ACC112 (cell line): ENCODE results near the gene RRBP1.

Experiments
- H2AFZ ChIP-seq: fragments of 200-600 bp; sonication (generic); one replicate; pipeline ENCODE4 v1.6.0; 2017; ENCODE audit warnings: antibody characterized with exemption, low read length; ENCODE audit not compliant: unreplicated experiment
- H3K27ac ChIP-seq: fragments of 200-600 bp; sonication (generic); 2 replicates; pipeline ENCODE4 v1.5.1; 2014; ENCODE audit warnings: low read depth, mild to moderate bottlenecking, antibody characterized with exemption, low read length, moderate library complexity
- H3K27me3 ChIP-seq: fragments of 200-600 bp; sonication (generic); 2 replicates; pipeline ENCODE4 v1.6.1; 2014; ENCODE audit warnings: mild to moderate bottlenecking, antibody characterized with exemption, low read length, moderate library complexity, mixed read lengths; ENCODE audit not compliant: insufficient read depth
- H3K36me3 ChIP-seq: fragments of 200-600 bp; sonication (generic); 2 replicates; pipeline ENCODE4 v1.6.1; 2016; ENCODE audit warnings: mild to moderate bottlenecking, antibody characterized with exemption, low read length, moderate library complexity, mixed read lengths; ENCODE audit not compliant: insufficient read depth
- H3K4me1 ChIP-seq: fragments of 200-600 bp; sonication (generic); one replicate; pipeline ENCODE4 v1.6.1; 2016; ENCODE audit warnings: low read length, mixed read lengths; ENCODE audit not compliant: insufficient read depth, unreplicated experiment, control insufficient read depth
- H3K4me3 ChIP-seq: fragments of 200-600 bp; sonication (generic); 2 replicates; pipeline ENCODE4 v1.5.1; 2014; ENCODE audit warnings: mild to moderate bottlenecking, low read depth, low read length
- H3K79me2 ChIP-seq: fragments of 200-600 bp; sonication (generic); one replicate; pipeline ENCODE4 v1.6.0; 2016; ENCODE audit warnings: low read length; ENCODE audit not compliant: control insufficient read depth, unreplicated experiment, insufficient read depth

RRBP1 gene

DNA sequence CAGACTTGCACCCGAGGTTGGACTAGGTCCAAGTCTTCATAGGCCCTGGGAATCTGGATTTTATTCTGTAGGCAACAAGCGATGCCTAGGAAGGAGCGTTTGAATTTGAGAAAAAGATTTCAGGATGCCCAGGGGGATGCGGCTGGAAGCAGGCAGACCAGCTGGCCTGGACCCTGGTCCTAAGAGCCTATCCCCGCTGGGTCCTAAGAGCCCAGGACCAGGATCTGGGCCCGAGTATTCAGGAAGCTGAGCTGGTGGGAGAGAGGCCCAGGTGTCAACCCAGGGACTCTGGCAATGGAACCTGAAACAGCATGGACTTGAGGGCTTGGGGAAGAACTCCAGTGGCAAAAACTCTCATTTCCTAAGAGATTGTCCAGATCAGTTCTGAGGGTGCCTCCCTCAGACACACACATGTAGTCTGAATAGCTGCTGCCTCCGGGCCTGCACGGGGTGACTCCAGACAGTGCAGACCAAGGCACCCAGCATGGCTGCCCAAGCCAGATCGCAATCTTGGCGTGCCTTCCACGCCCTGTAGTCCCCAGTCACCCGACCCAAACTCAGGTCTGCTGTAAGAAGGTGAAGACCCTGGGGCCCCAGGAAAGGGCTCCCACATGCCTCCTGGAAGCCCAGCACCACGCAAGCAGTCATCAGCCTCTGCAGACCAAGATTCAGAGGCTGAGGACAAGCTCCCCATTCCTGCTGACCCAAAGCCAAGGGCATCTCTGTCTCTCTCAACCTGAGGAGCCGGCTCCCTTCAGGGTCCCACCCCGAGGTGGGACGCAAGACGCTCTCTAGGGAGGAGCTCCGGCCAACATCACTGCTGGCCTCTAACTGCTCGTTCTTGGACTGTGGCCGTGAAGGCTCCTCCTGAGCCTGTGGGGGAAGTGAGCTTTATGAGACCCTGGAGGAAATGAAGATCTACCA, 34.4 kb downstream of the RRBP1 start:
- Histone ChIP-seq H3K36me3 (peaks cover 5% of the 10 kb centered on the region; the same call in 1 of the 2 replicates), H3K27ac (no peak overlapping the region), H3K27me3 (no peaks in the 10 kb centered on the region), H3K4me3 (no peak overlapping the region), H3K4me1 (peaks cover 24% of the 10 kb centered on the region), H2AFZ (no peak overlapping the region), H3K79me2 (peaks cover 97% of the 10 kb centered on the region)

DNA sequence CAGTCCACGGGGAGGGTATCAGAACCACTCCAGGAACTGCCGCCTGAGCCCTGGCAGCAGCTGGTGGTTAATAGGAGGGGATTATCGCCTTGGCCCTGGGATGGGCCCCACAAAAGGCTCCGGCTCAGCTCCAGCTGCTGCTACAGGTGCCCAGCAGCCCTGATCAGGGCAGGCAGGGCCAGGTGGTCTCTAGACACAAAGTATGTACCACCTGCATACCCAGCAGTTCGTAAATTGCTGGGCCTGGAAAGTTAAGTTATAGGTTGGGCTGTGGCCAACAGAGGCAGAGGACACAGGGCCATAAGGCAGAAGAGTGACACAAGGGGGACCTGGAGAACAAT, 35.1 kb downstream of the RRBP1 start:
- Histone ChIP-seq H3K79me2 (peaks cover 96% of the 10 kb centered on the region), H3K36me3 (peaks cover 5% of the 10 kb centered on the region; the same call in 1 of the 2 replicates), H3K4me3 (no peak overlapping the region), H2AFZ (no peak overlapping the region), H3K27ac (no peak overlapping the region), H3K27me3 (no peaks in the 10 kb centered on the region), H3K4me1 (peaks cover 23% of the 10 kb centered on the region)

DNA sequence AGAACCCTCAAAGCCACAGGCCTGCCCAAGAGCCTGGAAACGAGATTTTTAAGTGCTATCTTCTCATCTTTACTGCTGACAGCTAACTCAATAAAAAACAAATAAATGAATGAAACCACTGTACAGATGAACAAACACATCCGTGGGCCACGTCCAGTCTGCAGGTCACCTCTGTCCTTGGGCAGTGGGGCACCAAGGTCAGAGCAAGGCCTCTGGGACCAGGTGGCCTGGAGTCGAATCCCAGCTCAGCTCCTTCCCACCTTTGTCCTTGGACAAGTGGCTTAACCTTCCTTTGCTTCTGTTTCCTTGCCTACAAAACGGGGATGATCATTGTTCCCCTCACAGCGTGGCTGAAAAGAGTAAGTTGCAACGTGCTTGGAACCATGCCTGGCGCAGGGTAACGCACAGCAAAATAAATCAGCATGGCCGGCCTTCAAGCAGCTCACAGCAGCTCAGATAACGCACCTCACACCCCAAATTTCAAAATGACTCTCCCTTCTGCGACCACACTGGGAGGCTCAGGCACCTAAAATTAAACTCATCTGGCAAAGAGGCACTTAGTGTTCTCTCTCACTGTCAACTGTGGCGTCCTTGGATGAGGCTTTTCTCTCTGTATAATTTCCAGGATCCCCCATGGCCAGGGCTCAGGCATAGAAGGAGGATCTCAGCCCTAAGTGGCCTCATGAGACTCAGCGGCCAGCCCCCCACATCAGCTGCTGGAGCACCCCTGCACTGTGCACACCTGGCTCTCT, 35.7 kb downstream of the RRBP1 start:
- H3K4me1 ChIP-seq = peaks cover 17% of the 10 kb centered on the region
- H3K36me3 ChIP-seq = peaks cover 8% of the 10 kb centered on the region; the same call in 1 of the 2 replicates
- H3K27ac ChIP-seq = no peak overlapping the region
- no peak overlapping the region for H2AFZ ChIP-seq
- H3K4me3 ChIP-seq = no peak overlapping the region
- no peaks in the 10 kb centered on the region for H3K27me3 ChIP-seq
- peaks cover 90% of the 10 kb centered on the region for H3K79me2 ChIP-seq

DNA sequence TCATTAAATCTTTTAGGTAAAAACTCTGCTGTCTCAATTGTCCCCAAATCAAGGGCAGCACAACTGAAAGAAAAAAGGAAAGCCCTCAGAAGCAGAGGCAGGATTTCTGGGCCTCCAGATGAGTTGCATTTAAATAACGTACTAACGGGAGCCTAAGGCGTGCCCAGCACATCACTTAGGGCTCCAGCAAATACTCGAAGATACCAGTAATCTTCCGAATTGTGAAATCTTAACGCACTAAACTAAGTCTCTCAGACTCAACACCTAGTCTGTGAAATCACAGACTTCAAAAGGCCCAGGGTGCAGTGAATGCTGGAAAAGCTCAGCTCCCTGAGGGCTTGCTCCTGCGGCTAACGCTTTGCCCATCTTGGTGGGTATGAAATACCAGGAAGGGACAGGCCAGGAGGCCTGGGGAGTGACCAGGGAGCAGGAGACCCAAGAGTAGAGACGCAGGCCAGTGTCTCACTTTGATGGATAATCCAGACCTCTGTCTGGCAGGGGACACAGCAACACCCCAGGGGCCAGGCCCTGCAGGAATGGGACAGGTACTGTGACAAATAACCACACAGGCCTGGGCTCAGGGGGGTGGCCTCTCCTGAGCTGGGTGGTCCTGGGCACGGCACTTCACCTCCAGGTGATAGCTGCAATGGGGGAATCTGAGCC, 36.4 kb downstream of the RRBP1 start:
- no peak overlapping the region for H3K27ac ChIP-seq
- H3K4me3 ChIP-seq = no peak overlapping the region
- no peak overlapping the region for H2AFZ ChIP-seq
- H3K27me3 ChIP-seq = no peaks in the 10 kb centered on the region
- peaks cover 8% of the 10 kb centered on the region; the same call in 1 of the 2 replicates for H3K36me3 ChIP-seq
- peaks cover 10% of the 10 kb centered on the region for H3K4me1 ChIP-seq
- H3K79me2 ChIP-seq = peaks cover 89% of the 10 kb centered on the region

DNA sequence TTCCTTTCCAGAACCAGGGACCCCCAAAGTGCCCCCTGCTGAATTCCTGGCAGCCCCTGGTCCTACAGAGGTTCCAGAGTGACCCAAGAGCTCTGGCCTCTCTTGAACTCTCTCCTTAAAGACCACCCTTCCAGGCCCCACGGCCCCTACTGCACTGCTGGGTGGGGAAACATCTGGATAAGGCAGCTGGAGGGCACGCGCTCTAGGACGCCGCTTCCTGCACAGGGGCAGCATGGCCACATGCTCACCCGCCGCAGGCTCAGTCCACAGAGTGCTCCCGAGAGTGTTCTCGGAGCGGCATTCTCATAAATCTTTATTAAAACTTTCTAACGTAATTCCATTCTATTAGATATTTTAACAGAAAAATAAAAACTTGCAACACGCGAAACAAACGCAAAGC, 37.0 kb downstream of the RRBP1 start:
- Histone ChIP-seq H3K27me3 (no peaks in the 10 kb centered on the region), H2AFZ (no peak overlapping the region), H3K27ac (no peak overlapping the region), H3K4me1 (peaks cover 4% of the 10 kb centered on the region), H3K4me3 (no peak overlapping the region), H3K36me3 (peaks cover 10% of the 10 kb centered on the region; the same call in 1 of the 2 replicates), H3K79me2 (peaks cover 85% of the 10 kb centered on the region)

DNA sequence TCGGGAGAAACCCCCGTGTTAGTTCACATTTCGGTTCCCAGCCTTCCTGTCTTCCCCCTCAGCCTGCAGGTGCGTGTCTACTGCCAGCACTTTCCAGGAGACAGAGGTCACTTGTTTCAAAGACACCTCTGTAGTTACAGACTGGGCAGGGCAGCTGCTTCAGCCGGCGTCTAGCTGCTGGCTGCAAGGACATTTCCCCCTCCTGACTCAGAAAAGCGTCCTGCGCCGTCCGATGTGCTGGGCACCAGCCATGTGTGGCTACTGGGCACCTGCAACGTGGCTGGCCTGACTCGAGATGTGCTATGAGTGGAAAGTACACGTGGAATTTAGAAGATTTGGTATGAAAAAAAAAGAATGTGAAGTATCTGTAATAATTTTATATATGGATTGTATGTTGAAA, 37.6 kb downstream of the RRBP1 start:
- no peak overlapping the region for H3K27ac ChIP-seq
- H3K4me1 ChIP-seq = peaks cover 3% of the 10 kb centered on the region
- peaks cover 12% of the 10 kb centered on the region; the same call in 1 of the 2 replicates for H3K36me3 ChIP-seq
- no peak overlapping the region for H3K4me3 ChIP-seq
- peaks cover 80% of the 10 kb centered on the region for H3K79me2 ChIP-seq
- H2AFZ ChIP-seq = no peak overlapping the region
- no peaks in the 10 kb centered on the region for H3K27me3 ChIP-seq

DNA sequence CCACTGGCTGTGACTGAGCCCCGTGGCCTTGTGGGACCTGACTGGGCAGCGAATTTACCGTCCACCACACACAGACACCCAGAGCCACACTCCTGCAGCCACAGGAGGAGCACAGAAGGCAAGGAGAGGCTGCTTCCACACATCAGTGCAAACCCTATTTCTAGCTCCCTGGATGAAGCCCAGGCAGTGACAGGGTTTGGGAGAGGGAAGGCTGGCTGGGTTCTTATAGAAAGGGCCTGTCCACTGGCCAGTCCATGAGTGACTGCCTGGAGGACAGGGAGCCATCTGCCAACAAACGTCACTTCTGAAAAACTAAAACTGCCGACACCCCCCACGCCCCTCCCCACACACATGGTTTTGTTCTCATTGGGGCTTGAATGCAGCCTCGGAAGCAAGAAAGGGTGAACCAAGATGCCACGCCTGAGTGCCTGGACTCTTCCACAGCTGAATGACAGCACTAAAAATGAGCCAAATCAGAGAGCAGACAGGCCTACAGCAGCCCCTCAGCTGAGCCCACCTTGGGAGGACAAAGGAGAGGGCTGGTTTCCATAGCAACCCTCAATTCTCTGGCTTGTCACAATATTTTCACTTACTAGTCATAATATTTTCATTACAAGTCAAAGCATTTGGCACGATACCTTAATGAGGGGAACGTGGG, 38.4 kb downstream of the RRBP1 start:
- Histone ChIP-seq H3K4me3 (no peak overlapping the region), H3K4me1 (peaks cover 3% of the 10 kb centered on the region), H3K79me2 (peaks cover 77% of the 10 kb centered on the region), H3K36me3 (peaks cover 12% of the 10 kb centered on the region; the same call in 1 of the 2 replicates), H3K27ac (no peak overlapping the region), H2AFZ (no peak overlapping the region), H3K27me3 (no peaks in the 10 kb centered on the region)

DNA sequence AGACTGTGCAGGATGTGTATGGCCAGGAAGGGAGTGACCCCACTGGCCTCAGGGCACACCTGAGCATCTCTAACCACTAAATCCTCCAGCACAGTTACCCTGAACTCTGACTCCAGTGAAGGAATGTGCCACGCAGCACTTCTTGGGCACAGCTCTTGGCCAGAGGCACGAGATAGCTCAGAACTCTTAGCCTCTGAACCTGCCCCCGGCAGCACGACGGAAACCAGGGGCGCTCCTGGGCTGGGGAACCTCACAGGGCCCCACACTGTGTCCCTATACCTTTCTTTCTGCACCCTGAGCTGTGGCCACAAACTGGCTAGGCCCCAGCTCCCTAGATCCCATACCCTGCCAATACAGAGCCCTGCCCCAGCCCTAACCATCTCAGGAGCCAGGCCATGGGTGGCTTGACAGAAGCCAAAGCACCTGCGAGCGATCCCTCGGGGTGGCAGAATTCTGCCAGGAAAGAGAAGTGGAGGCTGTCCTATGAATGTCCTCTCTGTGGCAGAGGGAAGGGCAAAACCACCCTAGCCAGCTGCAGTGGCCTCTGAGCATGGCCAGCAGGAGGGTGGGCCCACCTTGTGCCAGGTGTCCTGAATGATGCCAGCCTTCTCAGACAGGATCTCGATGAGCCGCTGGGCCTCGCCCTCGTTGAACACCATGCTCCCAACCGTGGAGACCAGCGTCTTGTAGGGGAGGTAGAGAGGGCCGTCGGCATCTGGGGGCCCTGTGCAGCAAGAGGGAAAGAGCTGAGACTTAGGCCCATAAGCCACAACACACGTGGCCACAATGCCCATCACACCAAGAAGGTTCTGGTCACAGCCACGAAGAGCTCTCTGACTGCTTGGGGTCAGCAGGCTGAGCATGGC, 39.4 kb downstream of the RRBP1 start:
- no peak overlapping the region for H2AFZ ChIP-seq
- H3K4me3 ChIP-seq = no peak overlapping the region
- H3K27me3 ChIP-seq = no peaks in the 10 kb centered on the region
- no peak overlapping the region for H3K27ac ChIP-seq
- peaks cover 3% of the 10 kb centered on the region for H3K4me1 ChIP-seq
- H3K79me2 ChIP-seq = peaks cover 67% of the 10 kb centered on the region
- peaks cover 12% of the 10 kb centered on the region; the same call in 1 of the 2 replicates for H3K36me3 ChIP-seq

DNA sequence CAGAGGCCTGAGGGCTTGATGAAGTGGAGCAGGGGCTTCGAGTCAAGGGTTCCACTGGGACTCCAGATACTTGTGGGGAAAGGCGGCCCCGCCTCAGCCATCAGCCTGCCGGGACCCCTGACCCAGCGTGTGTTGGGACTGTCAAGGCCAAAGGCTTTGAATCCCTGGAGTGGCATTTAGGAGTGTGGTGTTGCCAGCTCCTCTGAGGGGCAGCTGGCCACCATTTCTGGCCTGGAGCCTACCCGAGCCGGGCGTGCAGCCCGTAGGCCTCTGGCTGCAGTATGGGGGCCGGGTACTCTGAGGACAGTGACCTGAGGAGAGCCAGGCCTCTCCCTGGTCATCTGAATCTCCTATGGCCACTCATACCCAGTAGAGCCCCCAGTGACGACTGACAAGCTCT, 40.0 kb downstream of the RRBP1 start:
- Histone ChIP-seq H3K4me1 (peaks cover 3% of the 10 kb centered on the region), H3K36me3 (peaks cover 15% of the 10 kb centered on the region; the same call in 1 of the 2 replicates), H3K27ac (no peak overlapping the region), H3K4me3 (no peak overlapping the region), H2AFZ (no peak overlapping the region), H3K27me3 (no peaks in the 10 kb centered on the region), H3K79me2 (peaks cover 64% of the 10 kb centered on the region)
